Measurements from ENCODE around the gene CENPA.
"Not testable (repeated sequence)": the region's sequence is repeated elsewhere in the genome, so short reads cannot be mapped to it uniquely, and the experiment has no call there.

CENPA gene

GRCh38 chr2:26759845-26760244, 26.0 kb upstream of the CENPA start:
- DNase-seq (ENCODE audit: low spot score) (no peak), FAIRE-seq (no peak)

GRCh38 chr2:26760991-26761390, 24.9 kb upstream of the CENPA start:
- not testable (repeated sequence) for DNase-seq (ENCODE audit: low spot score); FAIRE-seq

GRCh38 chr2:26763019-26763418, 22.8 kb upstream of the CENPA start:
- DNase-seq (ENCODE audit: low spot score) (no peak), FAIRE-seq (no peak)

GRCh38 chr2:26764078-26764887, 21.6 kb upstream of the CENPA start, which contains the start of gene SLC35F6:
TSS of gene SLC35F6 (plus strand) at chr2:26764284. CDS start at chr2:26764350, 66 bp downstream.
- FAIRE-seq: no peak
- peak; percentile 96 for DNase-seq (ENCODE audit: low spot score)

- FAIRE-seq (no peak), DNase-seq (ENCODE audit: low spot score) (no peak)
These were observed 20.9 kb upstream of the CENPA start for GRCh38 chr2:26764906-26765305.

GRCh38 chr2:26765475-26766200, 20.2 kb upstream of the CENPA start:
- DNase-seq (ENCODE audit: low spot score) (no peak), FAIRE-seq (no peak)

GRCh38 chr2:26767129-26767528, 18.7 kb upstream of the CENPA start:
- DNase-seq (ENCODE audit: low spot score) (no peak), FAIRE-seq (no peak)

- no peak for FAIRE-seq
- no peak for DNase-seq (ENCODE audit: low spot score)
These were observed 17.9 kb upstream of the CENPA start for GRCh38 chr2:26767894-26768487.

GRCh38 chr2:26768759-26769088, 17.1 kb upstream of the CENPA start:
- FAIRE-seq (no peak), DNase-seq (ENCODE audit: low spot score) (no peak)

- peak; percentile 87 for DNase-seq (ENCODE audit: low spot score)
- no peak for FAIRE-seq
These were observed 16.6 kb upstream of the CENPA start for GRCh38 chr2:26769089-26769761.

GRCh38 chr2:26770986-26771586, 14.8 kb upstream of the CENPA start:
- DNase-seq (ENCODE audit: low spot score) (no peak), FAIRE-seq (no peak)

- no peak for FAIRE-seq
- DNase-seq (ENCODE audit: low spot score): no peak
These were observed 13.5 kb upstream of the CENPA start for GRCh38 chr2:26772064-26773001.

GRCh38 chr2:26776195-26776800, 9.6 kb upstream of the CENPA start:
- no peak for FAIRE-seq
- DNase-seq (ENCODE audit: low spot score): no peak

- DNase-seq (ENCODE audit: low spot score) (no peak), FAIRE-seq (no peak)
These were observed 7.8 kb upstream of the CENPA start for GRCh38 chr2:26778098-26778497.

GRCh38 chr2:26778507-26778906, 7.3 kb upstream of the CENPA start:
- FAIRE-seq: no peak
- DNase-seq (ENCODE audit: low spot score): no peak

- no peak for FAIRE-seq
- DNase-seq (ENCODE audit: low spot score): no peak
These were observed 5.6 kb upstream of the CENPA start for GRCh38 chr2:26780203-26780760.

- no peak for FAIRE-seq
- DNase-seq (ENCODE audit: low spot score): no peak
These were observed 2.8 kb upstream of the CENPA start for GRCh38 chr2:26782876-26783704.

- DNase-seq (ENCODE audit: low spot score): no peak
These were observed 1.2 kb upstream of the CENPA start for GRCh38 chr2:26784570-26785234.

More at GRCh38 chr2:26784570-26785234, 1.2 kb upstream of the CENPA start:
- FAIRE-seq: no peak

Data from urothelium cell line (cell line).